Progenitor cell of endocrine pancreas (in vitro differentiated cells): ENCODE results near the gene LMAN1L. TPM values are rescaled to one million over a fixed set of nuclear protein-coding genes. Genes with fewer than 3 reads are reported as not detected.
A peak's percentile ranks its signal among the peaks of the same experiment; 100 is the strongest.

Experiments used
- DNase-seq: peaks from one replicate; pipeline ENCODE4 v3.0.0; 2021; ENCODE audit warnings: low spot score; ENCODE audit not compliant: unreplicated experiment
- H3K27ac Mint-ChIP-seq: 2 replicates; pipeline ENCODE4 v1.8.0; 2021; ENCODE audit warnings: mild to moderate bottlenecking, moderate library complexity, mixed read lengths
- H3K27me3 Mint-ChIP-seq: 2 replicates; pipeline ENCODE4 v1.8.0; 2021; ENCODE audit warnings: mixed read lengths
- H3K36me3 Mint-ChIP-seq: 2 replicates; pipeline ENCODE4 v1.8.0; 2022; ENCODE audit warnings: mixed read lengths; ENCODE audit not compliant: insufficient read depth
- H3K4me1 Mint-ChIP-seq: 2 replicates; pipeline ENCODE4 v1.8.0; 2021; ENCODE audit warnings: low read depth, mixed read lengths
- H3K4me3 Mint-ChIP-seq: 2 replicates; pipeline ENCODE4 v1.8.0; 2021; ENCODE audit warnings: low read depth, mild to moderate bottlenecking, moderate library complexity, mixed read lengths
- H3K9me3 Mint-ChIP-seq: 2 replicates; pipeline ENCODE4 v1.8.0; 2021; ENCODE audit warnings: low read depth, mixed read lengths
- CTCF ChIP-seq: fragments of 200-600 bp; sonication (generic); IDR thresholded peaks from one replicate; pipeline ENCODE4 v1.5.0; 2021; ENCODE audit warnings: antibody characterized with exemption, mild to moderate bottlenecking; ENCODE audit not compliant: unreplicated experiment
- total RNA-seq: library from RNA; stranded (reverse); gene quantifications from 2 replicates; pipeline ENCODE4 v1.2.1, GENCODE V29; 2021

Gene LMAN1L
- total RNA-seq, 1 donor from 2014 or later = not detected

DNA sequence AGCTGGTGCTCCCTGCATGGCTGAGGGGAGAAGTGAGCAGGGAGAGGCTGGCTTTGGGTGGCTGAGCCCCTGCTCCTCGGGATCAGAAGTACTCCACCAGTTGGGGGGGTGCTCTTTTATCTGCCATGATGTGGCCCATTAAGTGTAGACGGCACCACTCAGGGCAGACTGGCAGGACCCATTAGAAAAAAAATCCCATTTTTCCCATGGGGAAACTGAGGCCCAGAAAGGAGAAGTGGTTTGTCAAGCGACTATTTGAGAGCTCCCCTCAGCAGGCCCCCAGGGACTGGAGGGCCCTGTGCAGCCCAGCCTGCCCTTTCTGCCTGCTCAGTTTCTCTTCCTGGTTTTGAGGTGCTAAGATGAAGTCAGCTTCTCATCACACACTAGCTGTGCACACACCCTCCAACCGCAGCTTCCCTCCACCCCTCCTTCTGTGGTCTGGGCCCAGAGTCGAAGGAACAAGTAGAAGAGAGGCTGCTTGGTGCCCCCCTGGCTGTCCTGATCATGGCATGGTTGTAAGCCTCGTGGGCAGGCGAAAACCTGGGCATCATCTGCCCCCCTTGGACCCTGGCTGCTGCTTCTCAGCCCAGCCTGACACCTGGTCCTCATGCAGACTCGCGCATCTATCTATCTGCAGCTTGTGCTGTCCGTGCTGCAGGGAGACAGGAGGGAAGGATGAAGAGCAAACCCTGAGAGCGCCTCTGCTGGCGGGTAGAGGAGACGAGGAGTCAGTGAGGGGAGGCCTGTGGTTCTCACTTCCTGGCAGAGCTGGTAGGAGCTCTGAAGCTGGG lies 25.2 kb upstream of the LMAN1L start:
- H3K27me3 Mint-ChIP-seq = no peaks in the 10 kb centered on the region
- H3K9me3 Mint-ChIP-seq = no peaks in the 10 kb centered on the region
- no peak overlapping the region for H3K27ac Mint-ChIP-seq
- no peak for DNase-seq
- peak; percentile 51 for TF ChIP-seq CTCF
- H3K36me3 Mint-ChIP-seq = no peaks in the 10 kb centered on the region
- peaks cover 26% of the 10 kb centered on the region for H3K4me1 Mint-ChIP-seq
- H3K4me3 Mint-ChIP-seq = no peak overlapping the region

- Mint-ChIP-seq H3K4me3 (no peak overlapping the region), H3K9me3 (no peaks in the 10 kb centered on the region), H3K27ac (no peak overlapping the region), H3K4me1 (peaks cover 21% of the 10 kb centered on the region), H3K36me3 (no peaks in the 10 kb centered on the region), H3K27me3 (no peaks in the 10 kb centered on the region)
- no peak for TF ChIP-seq CTCF
- no peak for DNase-seq
Measured at GRCh38 chr15:74788042-74788682, 24.5 kb upstream of the LMAN1L start.

- DNase-seq = no peak
- H3K27ac Mint-ChIP-seq = no peak overlapping the region
- H3K9me3 Mint-ChIP-seq = no peaks in the 10 kb centered on the region
- H3K27me3 Mint-ChIP-seq = no peaks in the 10 kb centered on the region
- H3K4me3 Mint-ChIP-seq = no peak overlapping the region
- TF ChIP-seq CTCF = no peak
- peaks cover 16% of the 10 kb centered on the region for H3K4me1 Mint-ChIP-seq
- H3K36me3 Mint-ChIP-seq = no peaks in the 10 kb centered on the region
Measured at GRCh38 chr15:74788683-74789151, 23.9 kb upstream of the LMAN1L start.

GRCh38 chr15:74789171-74789631 lies 23.4 kb upstream of the LMAN1L start:
- Mint-ChIP-seq H3K9me3 (no peaks in the 10 kb centered on the region), H3K4me3 (no peak overlapping the region), H3K36me3 (no peaks in the 10 kb centered on the region), H3K27me3 (no peaks in the 10 kb centered on the region), H3K4me1 (peaks cover 14% of the 10 kb centered on the region), H3K27ac (no peak overlapping the region)
- no peak for TF ChIP-seq CTCF
- DNase-seq = no peak

DNA sequence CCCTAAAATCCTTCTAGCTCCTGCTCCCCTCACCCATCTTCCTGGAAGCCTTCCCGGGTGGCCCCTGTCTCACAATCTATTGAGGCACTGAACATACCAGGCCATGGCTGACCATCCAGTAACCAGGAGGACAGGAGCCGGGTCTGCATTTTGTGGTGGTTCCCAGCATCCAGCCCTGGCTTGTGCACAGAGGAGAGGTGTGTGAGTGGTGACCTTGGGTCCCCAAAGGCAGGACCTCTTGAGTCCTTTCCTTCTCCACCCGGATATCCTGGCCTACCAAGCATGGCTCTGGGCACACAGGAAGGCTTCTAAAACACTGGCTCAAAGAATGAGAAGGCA lies 22.9 kb upstream of the LMAN1L start:
- TF ChIP-seq CTCF = no peak
- Mint-ChIP-seq H3K36me3 (no peaks in the 10 kb centered on the region), H3K27ac (no peak overlapping the region), H3K9me3 (no peaks in the 10 kb centered on the region), H3K4me3 (no peak overlapping the region), H3K27me3 (no peaks in the 10 kb centered on the region), H3K4me1 (peaks cover 14% of the 10 kb centered on the region)
- DNase-seq = no peak
